Neural progenitor cell (in vitro differentiated cells): Measurements from ENCODE around the gene CLDN7. TPM values are rescaled to one million over a fixed set of nuclear protein-coding genes. Genes with fewer than 3 reads are reported as not detected.

Source experiments
- DNase-seq: peaks from one replicate; pipeline ENCODE4 v3.0.0-alpha.2; 2016; ENCODE audit warnings: low spot score
- H2AFZ ChIP-seq: fragments of 200-600 bp; sonication (generic); replicated peaks from 2 replicates; pipeline ENCODE4 v1.6.1; 2016; ENCODE audit warnings: antibody characterized with exemption
- H3F3A ChIP-seq: fragments of 200-600 bp; sonication (generic); 2 replicates; pipeline ENCODE4 v1.6.1; 2016; ENCODE audit warnings: antibody characterized with exemption, low read depth
- H3K27ac ChIP-seq: fragments of 200-600 bp; sonication (generic); 2 replicates; pipeline ENCODE4 v1.5.1; 2016; ENCODE audit warnings: mild to moderate bottlenecking
- H3K27me3 ChIP-seq: fragments of 200-600 bp; sonication (generic); 2 replicates; pipeline ENCODE4 v1.6.1; 2016; ENCODE audit warnings: mild to moderate bottlenecking, moderate library complexity
- H3K36me3 ChIP-seq: fragments of 200-600 bp; sonication (generic); 2 replicates; pipeline ENCODE4 v1.5.1; 2016
- H3K4me1 ChIP-seq: fragments of 200-600 bp; sonication (generic); 2 replicates; pipeline ENCODE4 v1.6.1; 2016; ENCODE audit warnings: mixed run types
- H3K4me2 ChIP-seq: fragments of 200-600 bp; sonication (generic); 2 replicates; pipeline ENCODE4 v1.6.1; 2016
- H3K4me3 ChIP-seq: fragments of 200-600 bp; sonication (generic); 2 replicates; pipeline ENCODE4 v1.5.1; 2016
- H3K79me2 ChIP-seq: fragments of 200-600 bp; sonication (generic); 2 replicates; pipeline ENCODE4 v1.6.1; 2016; ENCODE audit warnings: low read depth
- H3K9ac ChIP-seq: fragments of 200-600 bp; sonication (generic); 2 replicates; pipeline ENCODE4 v1.6.1; 2016
- H3K9me3 ChIP-seq: fragments of 200-600 bp; sonication (generic); 2 replicates; pipeline ENCODE4 v1.5.1; 2016; ENCODE audit warnings: low read depth
- H4K20me1 ChIP-seq: fragments of 200-600 bp; sonication (generic); 2 replicates; pipeline ENCODE4 v1.6.1; 2016; ENCODE audit warnings: low read depth
- H3K27ac Mint-ChIP-seq: 3 replicates; pipeline ENCODE4 v1.8.0; 2021; ENCODE audit warnings: mixed read lengths
- H3K27me3 Mint-ChIP-seq: 2 replicates; pipeline ENCODE4 v1.8.0; 2022; ENCODE audit warnings: low read depth, mild to moderate bottlenecking, inconsistent platforms, moderate library complexity, mixed read lengths; ENCODE audit not compliant: insufficient read depth
- H3K36me3 Mint-ChIP-seq: 3 replicates; pipeline ENCODE4 v1.8.0; 2021; ENCODE audit warnings: mixed read lengths
- H3K4me1 Mint-ChIP-seq: 3 replicates; pipeline ENCODE4 v1.8.0; 2021; ENCODE audit warnings: mixed read lengths
- H3K4me3 Mint-ChIP-seq: 3 replicates; pipeline ENCODE4 v1.8.0; 2021; ENCODE audit warnings: mild to moderate bottlenecking, moderate library complexity, mixed read lengths
- H3K9me3 Mint-ChIP-seq: 3 replicates; pipeline ENCODE4 v1.8.0; 2020; ENCODE audit warnings: mixed read lengths
- EZH2 ChIP-seq: fragments of 200-600 bp; sonication (generic); IDR thresholded peaks from 2 replicates; pipeline ENCODE4 v1.6.1; 2017; ENCODE audit warnings: antibody characterized with exemption, mild to moderate bottlenecking, moderate library complexity
- EZH2phosphoT487 ChIP-seq: fragments of 200-600 bp; sonication (generic); IDR thresholded peaks from 2 replicates; pipeline ENCODE4 v1.6.1; 2017; ENCODE audit warnings: antibody characterized with exemption
- total RNA-seq: library from RNA; depleted of rRNA; stranded (reverse); fragments of >200 nt; gene quantifications from 2 replicates; pipeline ENCODE4 v1.2.3, GENCODE V29; 2015; ENCODE audit warnings: low replicate concordance
- TF ChIP-seq, protein P1 (sequence below): fragments of 200-600 bp; sonication (generic); IDR thresholded peaks from 2 replicates; pipeline ENCODE4 v1.5.1; 2017; ENCODE audit warnings: antibody characterized with exemption, mild to moderate bottlenecking

The CLDN7 gene
- total RNA-seq, 1 donor from 2014 or later: 0.32 TPM

DNA sequence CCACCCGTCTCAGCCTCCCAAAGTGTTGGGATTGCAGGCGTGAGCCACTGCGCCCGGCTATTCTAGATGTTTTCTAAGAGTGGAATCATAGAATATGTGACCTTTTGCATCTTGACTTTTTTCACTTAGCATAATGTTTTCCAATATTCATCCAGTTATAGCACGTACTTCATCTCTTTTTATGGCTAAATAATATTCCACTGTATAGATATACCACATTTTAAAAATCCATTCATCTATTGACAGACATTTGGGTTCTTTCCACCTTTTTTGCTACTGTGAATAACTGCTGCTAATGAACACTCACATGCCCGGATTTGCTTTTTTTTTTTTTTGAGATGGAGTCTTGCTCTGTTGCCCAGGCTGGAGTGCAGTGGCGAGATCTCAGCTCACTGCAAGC is 41.9 kb upstream of the CLDN7 start:
- H3K36me3 ChIP-seq: no peaks in the 10 kb centered on the region
- DNase-seq: no peak
- peaks cover 6% of the 10 kb centered on the region for H3K27me3 ChIP-seq
- TF ChIP-seq EZH2: no peak
- TF ChIP-seq EZH2phosphoT487: no peak
- TF ChIP-seq, protein P1, sequence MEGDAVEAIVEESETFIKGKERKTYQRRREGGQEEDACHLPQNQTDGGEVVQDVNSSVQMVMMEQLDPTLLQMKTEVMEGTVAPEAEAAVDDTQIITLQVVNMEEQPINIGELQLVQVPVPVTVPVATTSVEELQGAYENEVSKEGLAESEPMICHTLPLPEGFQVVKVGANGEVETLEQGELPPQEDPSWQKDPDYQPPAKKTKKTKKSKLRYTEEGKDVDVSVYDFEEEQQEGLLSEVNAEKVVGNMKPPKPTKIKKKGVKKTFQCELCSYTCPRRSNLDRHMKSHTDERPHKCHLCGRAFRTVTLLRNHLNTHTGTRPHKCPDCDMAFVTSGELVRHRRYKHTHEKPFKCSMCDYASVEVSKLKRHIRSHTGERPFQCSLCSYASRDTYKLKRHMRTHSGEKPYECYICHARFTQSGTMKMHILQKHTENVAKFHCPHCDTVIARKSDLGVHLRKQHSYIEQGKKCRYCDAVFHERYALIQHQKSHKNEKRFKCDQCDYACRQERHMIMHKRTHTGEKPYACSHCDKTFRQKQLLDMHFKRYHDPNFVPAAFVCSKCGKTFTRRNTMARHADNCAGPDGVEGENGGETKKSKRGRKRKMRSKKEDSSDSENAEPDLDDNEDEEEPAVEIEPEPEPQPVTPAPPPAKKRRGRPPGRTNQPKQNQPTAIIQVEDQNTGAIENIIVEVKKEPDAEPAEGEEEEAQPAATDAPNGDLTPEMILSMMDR: no peak
- Mint-ChIP-seq H3K27me3 (peaks cover 15% of the 10 kb centered on the region), H3K36me3 (no peaks in the 10 kb centered on the region), H3K9me3 (peaks cover 2% of the 10 kb centered on the region), H3K4me3 (peak overlapping the region; percentile 10), H3K4me1 (peaks cover 12% of the 10 kb centered on the region), H3K27ac (no peak overlapping the region)
- H3K4me1 ChIP-seq: peaks cover 2% of the 10 kb centered on the region
- H3K27ac ChIP-seq: no peak overlapping the region
- no peak overlapping the region for H2AFZ ChIP-seq
- H3K9ac ChIP-seq: no peak overlapping the region
- peaks cover 18% of the 10 kb centered on the region for H3K79me2 ChIP-seq
- H4K20me1 ChIP-seq: peaks cover 14% of the 10 kb centered on the region
- H3K9me3 ChIP-seq: no peaks in the 10 kb centered on the region
- no peak overlapping the region for H3K4me2 ChIP-seq
- H3F3A ChIP-seq: peaks cover 33% of the 10 kb centered on the region
- no peak overlapping the region for H3K4me3 ChIP-seq

DNA sequence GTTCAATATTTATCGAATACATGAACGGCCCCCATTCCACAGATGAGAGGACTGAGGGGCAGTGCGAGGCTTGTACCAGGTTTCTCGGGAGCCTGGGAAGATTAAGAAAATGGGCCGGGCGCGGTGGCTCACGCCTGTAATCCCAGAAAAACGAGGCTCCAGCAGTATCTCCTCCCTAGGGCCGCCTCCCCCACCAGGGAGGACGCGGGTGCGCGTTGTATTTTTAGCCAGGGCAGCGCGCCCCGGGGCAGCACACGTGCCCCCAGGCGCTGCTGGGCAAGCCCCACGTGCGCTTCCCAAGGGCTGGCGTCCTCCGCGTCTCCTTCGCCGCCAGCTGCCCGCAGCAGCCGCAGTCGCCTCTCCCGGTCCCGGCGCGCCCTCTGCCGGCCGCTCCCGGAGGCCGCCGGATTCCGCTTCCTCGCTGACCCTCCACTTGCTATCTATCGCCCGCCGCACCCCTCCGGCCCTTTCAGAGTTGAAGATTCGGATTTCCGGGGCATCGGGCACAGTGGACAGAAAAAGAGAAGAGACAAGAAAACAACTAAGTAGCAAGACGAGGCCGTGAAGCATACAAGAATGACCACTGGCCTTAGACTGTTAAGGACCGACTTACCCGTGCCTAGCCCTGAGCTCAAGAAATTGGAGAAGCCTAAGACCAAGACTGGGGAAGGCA is 34.0 kb upstream of the CLDN7 start:
- H3K9me3 ChIP-seq: no peaks in the 10 kb centered on the region
- no peaks in the 10 kb centered on the region for H3K79me2 ChIP-seq
- H3K36me3 ChIP-seq: no peaks in the 10 kb centered on the region
- no peak overlapping the region for H3K27ac ChIP-seq
- H3F3A ChIP-seq: peaks cover 40% of the 10 kb centered on the region
- Mint-ChIP-seq H3K9me3 (peaks cover 2% of the 10 kb centered on the region), H3K4me3 (peak overlapping the region; percentile 80), H3K4me1 (peaks cover 19% of the 10 kb centered on the region), H3K36me3 (no peaks in the 10 kb centered on the region), H3K27me3 (peaks cover 28% of the 10 kb centered on the region), H3K27ac (no peak overlapping the region)
- peaks cover 7% of the 10 kb centered on the region for H3K4me1 ChIP-seq
- peak overlapping the region; percentile 63 for H3K4me2 ChIP-seq
- no peak overlapping the region for H3K9ac ChIP-seq
- H4K20me1 ChIP-seq: peaks cover 11% of the 10 kb centered on the region
- H3K4me3 ChIP-seq: no peak overlapping the region
- TF ChIP-seq, protein P1: peak; percentile 95
- TF ChIP-seq EZH2 (peak; percentile 53), EZH2phosphoT487 (no peak)
- peaks cover 85% of the 10 kb centered on the region for H3K27me3 ChIP-seq
- peak; percentile 94 for DNase-seq
- no peak overlapping the region for H2AFZ ChIP-seq

DNA sequence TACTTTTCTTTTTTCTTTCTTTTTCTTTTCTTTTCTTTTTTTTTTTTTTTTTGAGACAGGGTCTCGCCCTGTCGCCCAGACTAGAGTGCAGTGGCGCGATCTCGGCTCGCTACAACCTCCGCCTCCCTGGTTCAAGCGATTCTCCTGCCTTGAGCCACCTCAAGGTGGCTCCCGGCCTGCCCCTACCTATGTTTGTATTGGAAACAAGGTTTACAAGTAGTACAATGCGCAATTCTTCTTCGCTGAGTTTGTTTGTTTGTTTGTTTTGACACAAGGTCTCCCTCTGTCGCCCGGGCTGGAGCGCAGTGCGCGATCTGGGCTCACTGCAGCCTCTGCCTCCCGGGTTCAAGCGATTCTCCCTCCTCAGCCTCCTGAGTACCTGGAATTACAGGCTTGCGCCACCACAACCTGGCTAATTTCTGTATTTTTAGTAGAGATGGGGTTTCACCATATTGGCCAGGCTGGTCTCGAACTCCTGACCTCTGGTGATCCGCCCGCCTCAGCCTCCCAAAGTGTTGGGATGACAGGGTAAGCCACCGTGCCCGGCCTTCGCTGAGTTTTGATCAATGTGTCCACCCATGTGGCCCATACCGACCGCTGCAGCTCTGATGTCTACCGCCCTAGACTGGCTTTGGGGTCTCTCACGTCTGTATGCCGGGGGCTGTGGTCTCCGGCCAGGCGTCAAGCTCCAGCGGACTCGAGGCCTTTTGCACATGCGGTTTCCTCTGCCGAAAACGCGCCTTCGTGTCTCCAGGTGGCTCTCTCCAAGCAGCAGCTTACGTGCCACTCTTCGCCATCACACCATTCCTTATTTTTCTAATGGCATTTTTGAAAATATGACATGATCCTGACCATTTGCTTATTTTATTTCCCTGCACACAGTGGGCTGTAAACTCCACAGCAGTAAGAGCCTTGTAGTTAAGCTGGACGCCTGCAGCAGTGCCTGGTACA is 33.2 kb upstream of the CLDN7 start:
- H3K4me1 ChIP-seq: peaks cover 7% of the 10 kb centered on the region
- no peaks in the 10 kb centered on the region for H3K79me2 ChIP-seq
- H3K4me2 ChIP-seq: peak overlapping the region; percentile 77
- H3K9me3 ChIP-seq: no peaks in the 10 kb centered on the region
- peaks cover 28% of the 10 kb centered on the region for H3K27me3 Mint-ChIP-seq
- DNase-seq: peak; percentile 49
- peaks cover 93% of the 10 kb centered on the region for H3K27me3 ChIP-seq
- H3K4me1 Mint-ChIP-seq: peaks cover 19% of the 10 kb centered on the region
- no peaks in the 10 kb centered on the region for H3K36me3 Mint-ChIP-seq
- peak overlapping the region; percentile 80 for H3K4me3 Mint-ChIP-seq
- H3K9me3 Mint-ChIP-seq: peaks cover 2% of the 10 kb centered on the region
- peaks cover 40% of the 10 kb centered on the region for H3F3A ChIP-seq
- H3K4me3 ChIP-seq: peak overlapping the region; percentile 45
- H3K27ac ChIP-seq: no peak overlapping the region
- H4K20me1 ChIP-seq: peaks cover 11% of the 10 kb centered on the region
- no peak for TF ChIP-seq EZH2
- TF ChIP-seq, protein P1: no peak
- no peak for TF ChIP-seq EZH2phosphoT487
- no peaks in the 10 kb centered on the region for H3K36me3 ChIP-seq
- H3K9ac ChIP-seq: no peak overlapping the region
- no peak overlapping the region for H2AFZ ChIP-seq
- H3K27ac Mint-ChIP-seq: no peak overlapping the region
